Progenitor cell of endocrine pancreas (in vitro differentiated cells): ENCODE results near the gene LCE2D. TPM values are rescaled to one million over a fixed set of nuclear protein-coding genes. Genes with fewer than 3 reads are reported as not detected.

ENCODE experiments used
- DNase-seq: peaks from one replicate; pipeline ENCODE4 v3.0.0; 2021; ENCODE audit warnings: low spot score; ENCODE audit not compliant: unreplicated experiment
- H3K27ac Mint-ChIP-seq: 2 replicates; pipeline ENCODE4 v1.8.0; 2021; ENCODE audit warnings: mild to moderate bottlenecking, moderate library complexity, mixed read lengths
- H3K27me3 Mint-ChIP-seq: 2 replicates; pipeline ENCODE4 v1.8.0; 2021; ENCODE audit warnings: mixed read lengths
- H3K36me3 Mint-ChIP-seq: 2 replicates; pipeline ENCODE4 v1.8.0; 2022; ENCODE audit warnings: mixed read lengths; ENCODE audit not compliant: insufficient read depth
- H3K4me1 Mint-ChIP-seq: 2 replicates; pipeline ENCODE4 v1.8.0; 2021; ENCODE audit warnings: low read depth, mixed read lengths
- H3K4me3 Mint-ChIP-seq: 2 replicates; pipeline ENCODE4 v1.8.0; 2021; ENCODE audit warnings: low read depth, mild to moderate bottlenecking, moderate library complexity, mixed read lengths
- H3K9me3 Mint-ChIP-seq: 2 replicates; pipeline ENCODE4 v1.8.0; 2021; ENCODE audit warnings: low read depth, mixed read lengths
- CTCF ChIP-seq: fragments of 200-600 bp; sonication (generic); IDR thresholded peaks from one replicate; pipeline ENCODE4 v1.5.0; 2021; ENCODE audit warnings: antibody characterized with exemption, mild to moderate bottlenecking; ENCODE audit not compliant: unreplicated experiment
- total RNA-seq: library from RNA; stranded (reverse); gene quantifications from 2 replicates; pipeline ENCODE4 v1.2.1, GENCODE V29; 2021

The LCE2D gene
- total RNA-seq, 1 donor from 2014 or later = not detected

GRCh38 chr1:152697701-152698600 is 34.8 kb downstream of the LCE2D start, which contains the start of gene LCE2A:
Gene LCE2A, plus strand, starts transcription at chr1:152698345. Its CDS starts 557 bp downstream, at chr1:152698902.
- H3K9me3 Mint-ChIP-seq = peaks cover 63% of the 10 kb centered on the region
- no peak for DNase-seq
- H3K4me1 Mint-ChIP-seq = no peaks in the 10 kb centered on the region
- no peaks in the 10 kb centered on the region for H3K27me3 Mint-ChIP-seq
- no peak for TF ChIP-seq CTCF
- no peak within 1 kb of the TSS for H3K27ac Mint-ChIP-seq
- H3K4me3 Mint-ChIP-seq = no peak within 1 kb of the TSS
- H3K36me3 Mint-ChIP-seq = peaks cover 1% of the 10 kb centered on the region

DNA sequence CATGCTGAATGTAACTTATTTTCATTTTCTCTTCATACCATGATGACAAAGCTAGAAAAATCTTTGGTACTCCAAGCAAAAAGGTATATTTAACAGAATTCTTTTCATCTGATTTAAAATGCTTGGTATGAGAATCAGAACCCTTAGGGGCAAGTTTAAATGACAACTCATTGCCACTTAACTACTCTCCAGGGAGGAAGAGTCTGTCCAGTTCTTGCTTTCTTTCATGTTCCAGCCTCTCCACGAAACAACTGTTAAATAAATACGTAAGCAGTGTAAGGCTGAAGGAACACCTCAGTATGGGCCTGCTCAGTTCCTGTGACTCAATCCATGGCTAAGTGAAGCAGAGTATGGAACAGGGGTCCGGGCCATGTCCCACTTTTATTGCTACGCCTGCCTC is 36.6 kb downstream of the LCE2D start:
- Mint-ChIP-seq H3K4me1 (no peaks in the 10 kb centered on the region), H3K36me3 (peaks cover 1% of the 10 kb centered on the region), H3K9me3 (peaks cover 67% of the 10 kb centered on the region), H3K27ac (no peak overlapping the region), H3K4me3 (no peak overlapping the region), H3K27me3 (no peaks in the 10 kb centered on the region)
- TF ChIP-seq CTCF = no peak
- DNase-seq = no peak

- H3K4me3 Mint-ChIP-seq = no peak within 1 kb of the TSS
- no peaks in the 10 kb centered on the region for H3K36me3 Mint-ChIP-seq
- DNase-seq = no peak
- H3K4me1 Mint-ChIP-seq = no peaks in the 10 kb centered on the region
- TF ChIP-seq CTCF = no peak
- no peaks in the 10 kb centered on the region for H3K27me3 Mint-ChIP-seq
- H3K27ac Mint-ChIP-seq = no peak within 1 kb of the TSS
- peaks cover 66% of the 10 kb centered on the region for H3K9me3 Mint-ChIP-seq
These were observed 44.7 kb downstream of the LCE2D start, which contains the start of gene LCE4A for GRCh38 chr1:152707860-152708259. Gene LCE4A, plus strand, starts transcription at chr1:152708160. Its CDS starts 916 bp downstream, at chr1:152709076.

Other genes with a start within 250 kb of the LCE2D start
- not detected in 2 replicates for gene CRNN, start 249.1 kb upstream of the LCE2D start, total RNA-seq
- not detected in 2 replicates for gene LCE5A, start 152.6 kb upstream of the LCE2D start, total RNA-seq
- gene CRCT1, start 148.9 kb upstream of the LCE2D start, total RNA-seq = not detected in 2 replicates
- not detected in 2 replicates for gene LCE3E, start 96.6 kb upstream of the LCE2D start, total RNA-seq
- not detected in 2 replicates for gene LCE3D, start 82.9 kb upstream of the LCE2D start, total RNA-seq
- not detected in 2 replicates for gene LCE3C, start 63.1 kb upstream of the LCE2D start, total RNA-seq
- gene LCE3B, start 49.6 kb upstream of the LCE2D start, total RNA-seq = not detected in 2 replicates
- gene LCE3A, start 40.3 kb upstream of the LCE2D start, total RNA-seq = not detected in 2 replicates
- gene LCE2C, start 11.9 kb downstream of the LCE2D start, total RNA-seq = not detected in 2 replicates
- gene LCE2B, start 22.7 kb downstream of the LCE2D start, total RNA-seq = not detected in 2 replicates
- gene LCE2A, start 35.0 kb downstream of the LCE2D start, total RNA-seq = not detected in 2 replicates
- not detected in 2 replicates for gene LCE4A, start 44.8 kb downstream of the LCE2D start, total RNA-seq
- not detected in 2 replicates for gene KPRP, start 94.6 kb downstream of the LCE2D start, total RNA-seq
- gene LCE1F, start 111.8 kb downstream of the LCE2D start, total RNA-seq = not detected in 2 replicates
- not detected in 2 replicates for gene LCE1E, start 122.9 kb downstream of the LCE2D start, total RNA-seq
- not detected in 2 replicates for gene LCE1D, start 133.3 kb downstream of the LCE2D start, total RNA-seq
- gene LCE1C, start 143.3 kb downstream of the LCE2D start, total RNA-seq = not detected in 2 replicates
- gene LCE1B, start 148.6 kb downstream of the LCE2D start, total RNA-seq = not detected in 2 replicates
- gene LCE1A, start 164.1 kb downstream of the LCE2D start, total RNA-seq = not detected in 2 replicates
- not detected in 2 replicates for gene LCE6A, start 179.5 kb downstream of the LCE2D start, total RNA-seq
- gene LCE7A, start 196.6 kb downstream of the LCE2D start, total RNA-seq = not detected in 2 replicates
- not detected in 2 replicates for gene SMCP, start 214.9 kb downstream of the LCE2D start, total RNA-seq
- gene IVL, start 245.2 kb downstream of the LCE2D start, total RNA-seq = not detected in 2 replicates